DMS153 treated with DMSO at 0.1 percent for 48 hours (cell line): ENCODE data around the gene HUS1B.
"Not testable (repeated sequence)": the region's sequence is repeated elsewhere in the genome, so short reads cannot be mapped to it uniquely, and the experiment has no call there.

Experiments used
- DNase-seq: peaks from one replicate; lab custom pipeline; 2025; ENCODE audit not compliant: unreplicated experiment; lab: John Stamatoyannopoulos, UW

Gene HUS1B

DNA sequence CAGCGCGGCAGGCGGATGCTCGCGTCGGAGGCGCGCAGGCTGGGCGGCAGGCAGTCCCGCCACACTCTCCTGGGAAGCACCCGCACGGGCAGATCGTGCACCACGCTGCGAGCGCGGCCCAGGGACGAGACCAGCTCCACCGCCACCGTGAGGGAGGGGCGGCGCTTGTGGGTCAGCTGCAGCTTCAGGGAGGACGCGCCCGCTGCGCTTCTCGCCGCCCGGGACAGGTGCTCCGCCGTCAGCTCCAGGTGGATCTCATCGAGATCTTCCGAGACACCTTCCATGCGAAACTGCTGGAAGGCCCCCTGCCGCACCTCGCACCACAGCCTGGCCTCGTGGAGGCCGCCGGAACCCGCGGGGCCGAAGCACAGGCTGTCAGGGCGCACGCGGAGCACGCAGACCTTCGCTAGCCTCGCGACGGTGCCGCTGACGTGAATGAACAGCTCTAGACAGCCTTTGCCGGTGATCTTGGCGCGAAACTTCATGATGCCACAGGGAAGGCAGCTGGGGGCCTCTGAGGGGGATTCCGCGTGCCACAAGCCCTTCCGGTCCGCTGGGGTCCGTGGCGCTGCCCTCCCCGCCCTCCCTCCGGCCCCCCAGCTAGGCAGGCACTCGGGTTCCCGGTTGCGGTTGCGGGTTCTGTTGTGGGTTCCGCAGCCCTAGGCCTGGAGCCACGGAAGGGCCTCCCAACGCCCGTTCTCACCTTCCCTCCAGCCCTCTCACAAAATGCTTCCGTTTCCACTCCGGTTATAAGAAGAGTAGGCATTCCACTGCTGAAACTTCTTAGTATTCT lies at the start of gene HUS1B:
HUS1B (minus strand) TSS at position 641 of the 793 bp plus-strand sequence; CDS start at position 485, 156 bp downstream.
- no peak for DNase-seq

DNA sequence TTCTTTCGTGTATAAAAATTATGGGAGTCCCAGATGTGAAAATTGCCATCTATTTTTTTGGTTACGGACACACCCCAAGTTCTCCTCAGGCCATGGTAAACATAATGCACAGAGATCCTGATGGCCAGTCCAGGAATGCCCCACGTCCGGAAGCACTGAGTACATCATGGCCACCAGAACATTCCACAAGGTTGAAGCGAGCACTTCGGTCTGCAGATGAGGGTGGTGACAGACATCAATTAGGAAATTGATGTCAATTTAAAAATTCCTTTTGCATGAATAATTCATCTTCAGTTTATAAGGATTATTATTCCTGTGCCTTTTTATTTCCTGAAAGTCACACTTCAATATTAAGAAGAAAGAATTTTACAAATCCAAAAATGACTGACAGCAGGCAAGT lies 49.2 kb upstream of the HUS1B start:
- no peak for DNase-seq

DNA sequence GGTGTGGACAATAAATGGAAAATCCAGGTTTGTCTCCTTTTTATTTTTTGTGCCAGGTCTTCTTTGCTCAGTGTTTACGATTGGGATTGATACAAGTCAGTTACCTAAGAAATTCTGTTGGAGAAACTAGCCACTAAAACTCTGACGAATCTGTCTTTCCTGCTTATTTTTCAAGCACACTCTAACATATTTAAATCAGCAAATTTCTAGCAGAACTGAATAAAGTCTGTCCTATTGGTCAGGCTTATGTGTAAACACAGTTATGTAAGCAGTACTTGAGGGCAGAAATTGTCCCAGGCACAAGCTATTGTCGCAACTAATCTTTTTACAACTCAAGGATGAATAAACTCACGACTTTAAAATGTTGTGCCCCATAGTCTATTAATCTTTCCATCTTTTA lies 48.1 kb upstream of the HUS1B start:
- no peak for DNase-seq

DNA sequence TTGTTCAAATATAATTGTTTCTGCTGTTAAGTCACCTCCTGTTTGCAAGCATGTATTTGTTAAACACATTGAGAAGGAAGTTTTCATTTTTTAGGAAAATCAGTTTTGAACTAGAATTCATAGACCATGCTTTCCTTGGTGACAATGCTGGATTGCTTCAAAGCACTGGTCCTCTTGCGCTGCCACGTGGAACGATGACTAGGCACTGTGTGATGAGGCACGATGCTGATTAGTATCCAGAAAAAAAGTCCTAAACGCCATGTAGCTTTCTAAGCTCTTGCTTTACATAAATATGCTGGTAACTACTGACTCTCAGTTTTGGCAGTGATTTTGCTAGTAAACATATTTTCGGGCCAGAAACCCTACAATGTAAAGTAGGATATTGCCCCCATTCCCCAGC lies 47.1 kb upstream of the HUS1B start:
- DNase-seq = no peak

DNA sequence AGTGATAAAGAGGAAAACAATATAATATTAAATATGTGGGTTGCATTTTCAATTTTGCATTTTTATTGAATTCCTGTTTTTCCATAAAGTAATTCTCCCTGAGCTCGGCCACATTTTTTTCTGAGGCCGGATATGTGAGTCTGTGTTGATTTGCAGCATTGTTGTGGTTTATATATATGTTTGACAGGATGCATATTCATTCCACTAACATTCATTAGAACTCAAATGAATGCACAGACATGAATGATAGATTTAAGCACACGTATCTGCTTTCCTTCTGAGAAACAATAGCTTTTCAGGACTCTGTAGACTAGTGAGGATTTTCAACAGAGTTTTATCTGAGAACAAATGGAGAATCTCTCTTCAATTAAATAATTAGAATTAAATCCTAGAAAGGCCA lies 46.7 kb upstream of the HUS1B start:
- no peak for DNase-seq

DNA sequence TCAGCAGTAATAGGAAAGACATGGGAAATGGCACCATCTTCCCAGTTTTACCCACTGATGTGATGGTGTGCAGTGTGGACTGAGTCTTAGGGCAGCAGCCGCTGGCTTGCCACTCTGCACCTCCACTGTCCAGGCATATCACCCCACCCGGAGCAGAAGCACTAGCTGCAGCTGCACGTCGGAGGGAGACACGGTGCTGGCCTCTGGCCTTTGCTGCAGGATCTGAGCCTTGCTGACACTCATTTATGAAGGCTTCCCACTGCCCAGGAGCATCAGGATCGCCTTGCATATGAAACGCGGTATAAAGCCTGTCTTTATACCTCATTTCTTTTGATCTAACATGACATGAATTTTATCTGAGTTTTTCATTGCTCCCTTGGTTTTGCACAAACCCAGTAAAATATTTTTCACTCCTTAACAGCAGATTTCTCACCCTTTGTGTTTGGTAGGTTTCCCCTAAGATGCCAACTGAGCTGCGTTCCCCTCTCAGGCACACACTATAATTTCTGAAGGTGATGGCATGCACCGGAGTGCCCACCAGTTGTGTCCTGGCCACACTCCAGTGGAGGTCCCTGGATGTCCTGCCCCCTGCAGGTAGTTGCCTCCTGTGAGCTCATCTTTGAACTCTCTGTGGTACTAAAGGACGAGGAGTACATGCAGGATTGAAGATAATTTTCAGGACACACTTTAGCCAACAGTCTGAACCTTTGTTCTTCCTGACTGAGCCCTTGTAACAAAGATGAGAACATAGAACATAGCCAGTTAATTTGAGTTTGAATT lies 45.0 kb upstream of the HUS1B start:
- no peak for DNase-seq

- DNase-seq = no peak
Measured at GRCh38 chr6:701215-701614, 44.3 kb upstream of the HUS1B start.

DNA sequence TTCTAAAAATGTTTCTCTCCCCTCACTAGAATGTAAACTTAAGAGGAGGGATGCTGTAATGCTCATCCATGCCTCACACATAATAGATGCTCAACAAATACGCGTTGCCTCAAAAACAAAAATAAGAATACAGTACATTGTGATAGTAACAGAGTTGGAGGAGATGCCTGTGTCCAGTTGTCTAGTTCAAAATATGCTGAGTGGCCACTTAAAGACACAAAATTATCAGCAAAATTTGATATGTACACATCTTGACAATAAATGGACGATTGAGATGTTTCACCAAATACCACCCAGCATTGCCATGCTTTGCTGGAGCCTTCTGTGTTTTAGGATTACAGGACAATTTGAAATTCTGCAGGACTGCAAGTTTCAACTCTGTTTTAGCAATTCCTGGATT lies 43.6 kb upstream of the HUS1B start:
- DNase-seq = no peak

- no peak for DNase-seq
Measured at GRCh38 chr6:699319-699718, 42.4 kb upstream of the HUS1B start.

DNA sequence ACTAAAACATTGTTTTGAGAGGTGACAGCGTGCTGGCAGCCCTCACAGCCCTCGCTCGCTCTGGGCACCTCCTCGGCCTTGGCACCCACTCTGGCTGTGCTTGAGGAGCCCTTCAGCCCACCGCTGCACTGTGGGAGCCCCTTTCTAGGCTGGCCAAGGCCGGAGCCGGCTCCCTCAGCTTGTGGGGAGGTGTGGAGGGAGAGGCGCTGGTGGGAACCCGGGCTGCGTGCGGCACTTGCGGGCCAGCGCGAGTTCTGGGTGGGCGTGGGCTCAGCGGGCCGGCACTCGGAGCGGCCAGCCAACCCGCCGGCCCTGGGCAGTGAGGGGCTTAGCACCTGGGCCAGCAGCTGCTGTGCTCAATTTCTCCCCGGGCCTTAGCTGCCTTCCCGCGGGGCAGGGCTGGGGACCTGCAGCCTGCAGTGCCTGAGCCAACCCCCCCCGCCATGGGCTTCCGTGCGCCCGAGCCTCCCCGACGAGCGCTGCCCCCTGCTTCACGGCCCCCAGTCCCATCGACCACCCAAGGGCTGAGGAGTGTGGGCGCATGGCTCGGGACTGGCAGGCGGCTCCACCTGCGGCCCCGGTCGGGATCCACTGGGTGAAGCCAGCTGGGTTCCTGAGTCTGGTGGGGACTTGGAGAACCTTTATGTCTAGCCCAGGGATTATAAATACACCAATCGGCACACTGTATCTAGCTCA lies 37.7 kb upstream of the HUS1B start:
- not testable (repeated sequence) for DNase-seq

DNA sequence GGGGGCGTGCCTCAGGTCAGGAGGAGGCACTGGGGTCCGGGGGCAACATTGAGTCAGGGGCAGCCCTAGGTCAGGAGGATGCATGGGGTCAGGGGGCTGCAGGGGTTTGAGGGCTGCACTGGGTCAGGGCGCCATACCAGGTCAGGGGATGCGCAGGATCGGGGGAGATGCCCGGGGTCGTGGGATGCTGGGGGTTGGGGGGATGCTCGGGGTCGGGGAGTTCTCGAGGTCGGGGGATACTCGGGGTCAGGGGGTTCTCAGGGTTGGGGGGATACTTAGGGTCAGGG lies 36.8 kb upstream of the HUS1B start:
- DNase-seq = no peak

- no peak for DNase-seq
Measured at GRCh38 chr6:692858-693722, 36.2 kb upstream of the HUS1B start, which contains the start of gene EXOC2. TSS of gene EXOC2 (minus strand) at chr6:693139. CDS start at chr6:637818, 55,321 bp downstream.

DNA sequence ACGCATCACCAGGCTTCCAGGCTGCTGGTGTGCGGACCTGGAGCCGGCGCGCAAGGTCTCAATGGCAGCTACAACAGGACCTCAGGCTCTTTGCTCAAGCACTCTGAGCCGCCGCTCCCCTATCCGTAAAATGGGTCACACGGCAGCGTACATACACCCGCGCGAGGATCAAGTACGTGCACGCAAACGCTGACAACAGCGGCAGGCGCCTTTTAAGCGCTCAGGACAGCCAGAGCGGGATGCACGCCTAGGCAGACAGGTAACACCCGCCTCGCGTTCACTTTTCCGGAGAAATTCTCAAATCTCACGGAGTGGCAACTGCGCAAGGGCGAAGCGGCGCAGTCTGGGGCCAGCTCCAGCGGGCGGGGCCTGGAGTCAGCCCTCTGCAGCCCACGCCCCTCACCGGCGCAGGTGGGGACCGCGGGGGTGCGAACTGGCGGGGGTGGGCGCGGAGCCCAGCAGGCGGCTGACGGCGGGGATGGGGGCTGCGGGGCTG lies 35.5 kb upstream of the HUS1B start:
- no peak for DNase-seq

GRCh38 chr6:689223-689622 lies 32.3 kb upstream of the HUS1B start:
- DNase-seq = no peak

DNA sequence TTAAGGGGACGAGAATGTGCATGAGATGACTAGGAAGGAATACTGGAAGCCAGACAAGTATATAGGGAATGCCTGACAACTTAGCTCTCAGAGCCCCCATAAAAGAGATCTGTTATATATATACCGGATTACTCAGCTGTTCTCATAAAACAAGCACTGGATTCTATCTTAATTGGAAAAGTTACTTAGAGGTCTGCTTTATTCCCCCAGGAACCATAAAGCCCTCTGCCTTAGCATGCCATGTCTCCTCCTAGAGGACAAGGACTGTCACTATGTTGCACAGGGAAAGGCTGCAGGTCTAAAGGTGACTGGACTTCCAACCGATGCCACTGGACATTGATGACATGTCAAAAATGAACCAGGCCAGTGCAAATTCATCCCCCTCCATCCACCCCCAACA lies 29.6 kb upstream of the HUS1B start:
- DNase-seq = no peak

DNA sequence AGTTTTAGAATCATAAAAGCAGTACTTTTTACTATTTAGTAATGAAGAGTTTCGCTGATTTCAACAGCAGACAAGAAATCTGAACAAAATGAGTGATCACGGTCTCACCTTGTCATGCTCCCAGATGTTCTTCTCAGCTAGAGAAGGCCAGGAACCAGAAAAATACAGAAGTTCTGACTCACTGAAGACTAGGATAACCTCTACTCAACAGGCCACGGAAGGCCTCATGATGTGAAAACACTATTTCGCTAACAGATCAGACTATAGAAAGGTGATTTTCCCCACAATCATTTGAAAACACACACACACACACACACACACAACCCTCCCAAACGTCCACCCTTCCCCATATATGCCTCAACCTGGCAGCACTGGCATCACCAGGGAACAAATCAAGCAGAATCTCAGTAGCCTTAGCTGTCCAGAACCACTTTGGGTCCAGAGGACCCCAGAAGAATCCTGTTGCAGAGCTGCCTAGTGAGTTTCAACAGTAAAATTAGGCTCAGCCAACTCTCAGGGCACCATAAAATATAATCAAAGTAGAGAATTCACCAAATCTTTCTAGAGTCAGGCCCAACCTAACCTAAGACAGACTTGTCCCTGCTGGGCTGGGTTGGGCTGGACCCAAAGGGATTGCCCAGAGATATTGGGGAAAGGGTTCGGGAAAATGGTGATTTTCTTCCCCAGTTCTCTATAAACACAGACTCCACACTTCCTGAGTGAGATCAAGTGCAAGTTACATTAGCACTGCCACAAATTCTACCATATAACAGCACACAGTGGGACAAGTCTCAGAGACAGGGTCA lies 28.1 kb upstream of the HUS1B start:
- DNase-seq = no peak

DNA sequence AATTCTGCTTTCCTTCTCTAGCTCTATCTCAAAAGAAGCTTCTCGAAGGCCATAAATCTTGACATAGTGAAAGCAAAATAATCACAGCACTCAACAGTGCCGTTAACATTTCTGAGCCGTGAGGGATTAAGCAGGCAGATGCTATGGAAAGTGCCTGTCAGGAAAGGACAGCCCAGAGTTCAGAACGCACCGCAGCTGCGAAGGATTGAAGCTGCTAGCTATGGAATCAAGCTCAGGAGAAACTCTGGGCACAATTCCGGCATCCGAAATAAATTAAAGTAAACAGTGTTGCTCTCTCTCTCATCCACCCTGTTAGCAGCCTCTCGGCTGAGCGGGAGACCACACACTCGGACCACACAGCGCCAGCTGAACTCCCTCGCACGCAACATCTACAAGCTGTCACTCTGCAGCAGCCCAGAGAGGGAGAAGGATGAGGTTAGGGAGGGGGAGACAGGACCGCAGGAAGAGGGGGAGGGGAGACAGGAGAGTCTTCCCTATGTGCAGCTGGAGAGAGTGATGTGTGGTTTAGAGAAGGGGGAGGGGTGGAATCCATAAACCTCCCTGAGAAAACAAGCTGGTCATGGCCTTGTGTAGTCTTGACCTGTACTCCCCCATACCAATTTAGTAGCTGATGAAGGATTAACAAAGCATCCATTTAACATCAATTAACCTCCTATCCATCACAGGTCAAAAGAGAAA lies 27.0 kb upstream of the HUS1B start:
- DNase-seq = peak; percentile 19

GRCh38 chr6:680666-681340 lies 23.9 kb upstream of the HUS1B start:
- no peak for DNase-seq

- no peak for DNase-seq
Measured at GRCh38 chr6:680251-680650, 23.4 kb upstream of the HUS1B start.
